HG02852 (cell line): ENCODE data around the gene CSPG4.
"Not testable (repeated sequence)": the region's sequence is repeated elsewhere in the genome, so short reads cannot be mapped to it uniquely, and the experiment has no call there.

ENCODE experiments used
- ATAC-seq: cut with Tn5 transposase; IDR thresholded peaks from one replicate; pipeline ENCODE4 v1.9.1; 2021; ENCODE audit warnings: mild to moderate bottlenecking, moderate library complexity; ENCODE audit not compliant: unreplicated experiment

CSPG4 gene

DNA sequence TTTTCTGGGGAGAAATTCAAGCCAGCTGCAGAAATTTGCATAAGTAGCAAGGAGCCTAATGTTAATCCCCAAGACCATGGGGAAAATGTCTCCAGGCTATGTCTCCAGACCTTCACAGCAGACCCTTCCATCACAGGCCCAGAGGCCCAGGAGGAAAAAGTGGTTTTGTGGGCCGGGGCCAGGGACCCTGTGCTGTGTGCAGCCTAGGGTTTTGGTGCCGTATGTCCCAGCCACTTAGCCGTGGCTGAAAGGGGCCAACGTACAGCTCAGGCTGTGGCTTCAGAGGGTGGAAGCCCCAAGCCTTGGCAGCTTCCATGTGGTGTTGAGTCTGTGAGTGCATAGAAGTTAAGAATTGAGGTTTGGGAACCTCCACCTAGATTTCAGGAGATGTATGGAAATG lies 29.7 kb upstream of the CSPG4 start:
- ATAC-seq: not testable (repeated sequence)

DNA sequence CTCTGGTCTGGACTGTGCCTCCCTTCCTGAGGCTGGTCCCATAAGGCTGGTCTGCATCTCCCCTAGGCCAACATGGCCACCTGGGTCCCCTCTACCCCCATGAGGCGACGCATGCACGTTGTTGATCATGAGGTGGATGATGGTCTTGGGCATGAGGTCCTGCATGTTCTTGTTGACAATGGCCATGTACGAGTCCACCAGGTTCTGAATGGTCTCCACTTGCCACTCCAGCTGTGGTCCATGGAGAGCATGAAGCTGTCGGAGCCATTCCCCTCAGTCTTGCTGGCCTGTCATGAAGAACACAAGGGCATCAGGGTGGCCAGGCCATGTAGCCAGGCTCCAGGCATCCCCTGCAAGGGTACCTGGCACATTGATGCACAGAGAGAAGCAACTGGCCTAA lies 27.1 kb upstream of the CSPG4 start:
- ATAC-seq: no peak

DNA sequence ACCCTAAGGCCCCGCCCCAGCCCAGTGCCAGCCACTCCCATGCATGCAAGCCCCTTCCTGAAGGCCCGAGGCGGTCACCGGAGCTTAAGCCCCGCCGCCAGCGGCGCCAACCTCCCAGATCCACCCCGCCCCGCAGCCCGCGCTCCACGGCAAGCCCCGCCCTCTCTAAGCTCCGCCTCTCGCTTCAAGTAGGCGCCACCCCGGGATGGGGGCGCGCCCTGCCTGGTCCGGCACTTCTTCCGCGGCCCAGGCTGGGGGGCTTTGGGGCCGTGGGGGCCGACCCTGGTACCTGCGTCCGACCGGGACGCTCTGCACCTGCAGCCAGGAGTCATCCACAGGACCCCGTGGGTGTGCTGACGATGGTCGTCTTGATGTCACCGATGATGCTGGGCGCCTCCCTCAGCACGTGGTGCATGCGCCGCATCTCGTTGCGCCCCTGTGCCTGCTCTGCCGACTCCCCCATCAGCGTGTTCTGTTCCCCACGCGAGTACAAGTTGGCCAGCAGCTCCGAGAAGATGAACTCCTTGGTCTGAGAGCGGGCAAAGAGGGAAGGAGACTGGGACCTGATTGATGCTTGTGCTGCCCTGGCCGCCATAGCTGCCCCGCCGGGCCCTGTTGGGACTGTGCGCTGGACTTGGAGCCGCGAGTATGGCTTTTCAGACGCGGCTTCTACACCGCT lies 26.1 kb upstream of the CSPG4 start:
- peak; percentile 96 for ATAC-seq

DNA sequence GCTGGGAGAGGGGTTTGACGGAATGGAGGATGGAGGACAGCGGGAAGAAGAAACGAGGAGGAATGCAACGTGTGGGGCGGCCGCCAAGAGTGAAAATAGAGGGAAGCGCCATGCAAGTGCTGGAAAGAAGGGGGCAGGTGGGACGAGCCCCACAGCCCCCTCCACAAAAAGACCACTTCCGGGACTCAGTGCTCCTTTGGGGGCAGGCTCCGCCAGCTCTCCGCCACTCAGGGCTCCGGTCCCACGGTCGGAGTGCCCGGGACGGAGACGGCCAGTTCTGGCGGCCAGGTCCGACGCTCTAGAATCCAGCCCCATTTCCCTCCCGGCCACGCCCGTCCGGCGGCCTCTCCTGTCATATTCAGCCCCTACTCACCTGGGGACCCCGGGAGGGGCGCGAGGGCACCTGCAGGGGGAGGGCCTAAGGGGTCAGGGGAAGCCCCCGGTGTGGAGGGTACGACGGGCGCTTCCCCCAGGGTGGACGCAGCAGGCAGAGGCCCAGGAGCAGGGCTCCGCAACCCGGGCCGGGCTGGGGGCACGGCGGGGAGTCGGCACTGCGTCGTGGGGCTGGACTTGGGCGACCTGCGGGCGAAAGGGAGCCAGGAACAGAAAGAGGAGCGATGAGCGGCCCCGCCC lies 25.5 kb upstream of the CSPG4 start:
- peak; percentile 23 for ATAC-seq

DNA sequence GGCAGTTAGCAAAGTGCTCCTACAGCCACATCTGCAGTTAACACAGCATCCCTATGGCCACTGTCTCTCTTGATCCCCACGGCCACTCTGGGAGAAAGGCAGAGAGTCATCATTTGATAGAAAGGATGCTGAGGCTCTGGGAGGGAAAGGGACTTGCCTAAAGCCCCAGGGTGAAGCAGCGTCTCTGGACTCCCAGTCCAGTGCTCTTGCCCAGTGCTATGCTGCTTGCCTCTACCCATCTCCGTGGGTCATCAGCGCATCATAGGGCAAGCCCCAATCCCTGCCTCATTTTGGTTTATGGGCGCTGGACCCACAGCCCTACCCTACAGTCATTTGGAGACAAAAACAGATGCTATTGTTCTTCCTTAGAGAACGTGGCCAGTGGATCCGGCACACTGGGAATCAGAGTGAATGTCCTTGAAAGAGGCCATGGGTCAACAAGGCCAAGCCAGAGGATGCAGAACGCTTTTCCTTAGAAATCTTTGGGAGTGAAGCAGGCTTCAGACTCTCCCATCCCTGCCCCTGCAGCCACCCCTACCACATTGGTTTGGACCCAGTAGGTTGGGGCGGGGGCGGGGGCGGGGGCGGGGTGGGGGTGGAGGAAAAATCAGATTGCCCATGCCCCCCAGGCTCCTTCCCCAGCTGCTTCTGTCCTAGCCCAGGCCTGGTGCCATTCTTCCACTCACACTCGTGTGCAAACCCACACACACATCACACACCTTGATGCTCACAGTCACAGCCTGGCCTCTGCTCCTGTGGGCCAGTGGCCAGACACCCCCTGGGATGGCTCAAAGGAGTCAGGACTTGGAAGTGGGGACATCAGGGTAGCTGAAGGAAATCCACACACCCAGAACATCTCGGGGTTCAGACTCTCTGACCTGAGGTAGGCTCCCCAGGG lies 24.7 kb upstream of the CSPG4 start:
- not testable (repeated sequence) for ATAC-seq

DNA sequence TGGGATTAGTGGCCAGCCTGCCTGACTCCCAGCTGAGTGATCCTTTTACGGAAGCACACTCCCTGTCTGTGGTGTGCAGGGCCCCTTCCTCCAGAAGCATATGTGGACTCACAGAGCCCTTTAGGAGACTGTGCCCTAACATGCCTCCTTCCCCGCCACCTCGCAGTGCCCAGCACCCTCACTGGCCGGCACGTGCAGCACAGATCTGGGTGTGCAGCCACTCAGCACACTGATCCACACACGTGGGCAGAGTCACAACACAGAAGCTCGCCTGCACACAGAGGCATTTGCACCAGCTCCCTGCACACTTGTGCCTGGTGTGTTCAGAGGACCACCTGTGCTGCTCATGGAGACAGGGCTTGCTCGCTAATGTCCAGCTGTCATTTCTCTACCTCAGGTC lies 23.6 kb upstream of the CSPG4 start:
- no peak for ATAC-seq

DNA sequence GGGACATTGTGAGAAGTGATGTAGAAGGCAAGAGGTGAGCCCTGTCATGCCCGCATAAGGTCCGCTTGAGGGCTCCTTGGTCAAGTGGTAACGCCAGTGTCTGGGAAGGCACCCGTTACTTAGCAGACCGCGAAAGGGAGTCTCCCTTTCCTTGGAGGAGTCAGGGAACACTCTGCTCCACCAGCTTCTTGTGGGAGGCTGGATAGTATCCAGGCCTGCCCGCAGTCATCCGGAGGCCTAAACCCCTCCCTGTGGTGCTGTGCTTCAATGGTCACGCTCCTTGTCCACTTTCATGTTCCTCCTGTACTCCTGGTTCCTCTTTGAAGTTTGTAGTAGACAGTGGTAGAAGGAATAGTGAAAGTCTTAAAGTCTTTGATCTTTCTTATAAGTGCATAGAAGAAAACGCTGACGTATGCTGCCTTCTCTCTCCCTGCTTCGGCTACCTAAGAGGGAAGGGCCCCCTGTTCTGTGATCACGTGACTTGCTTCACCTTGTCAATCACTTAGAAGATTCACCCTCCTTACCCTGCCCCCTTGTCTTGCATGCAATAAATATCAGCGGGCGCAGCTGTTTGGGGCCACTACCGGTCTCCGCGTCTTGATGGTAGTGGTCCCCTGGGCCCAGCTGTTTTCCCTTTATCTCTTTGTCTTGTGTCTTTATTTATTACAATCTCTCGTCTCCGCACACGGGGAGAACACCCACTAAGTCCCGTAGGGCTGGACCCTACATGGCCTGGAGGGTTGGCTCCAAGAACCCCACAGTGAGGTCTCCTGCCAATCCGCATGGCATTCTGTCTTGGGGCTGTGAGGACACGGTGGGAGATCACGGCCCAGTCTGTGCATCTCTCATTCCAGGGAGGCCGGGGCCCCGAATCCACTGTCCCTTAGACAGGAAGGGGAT lies 22.5 kb upstream of the CSPG4 start:
- not testable (repeated sequence) for ATAC-seq

DNA sequence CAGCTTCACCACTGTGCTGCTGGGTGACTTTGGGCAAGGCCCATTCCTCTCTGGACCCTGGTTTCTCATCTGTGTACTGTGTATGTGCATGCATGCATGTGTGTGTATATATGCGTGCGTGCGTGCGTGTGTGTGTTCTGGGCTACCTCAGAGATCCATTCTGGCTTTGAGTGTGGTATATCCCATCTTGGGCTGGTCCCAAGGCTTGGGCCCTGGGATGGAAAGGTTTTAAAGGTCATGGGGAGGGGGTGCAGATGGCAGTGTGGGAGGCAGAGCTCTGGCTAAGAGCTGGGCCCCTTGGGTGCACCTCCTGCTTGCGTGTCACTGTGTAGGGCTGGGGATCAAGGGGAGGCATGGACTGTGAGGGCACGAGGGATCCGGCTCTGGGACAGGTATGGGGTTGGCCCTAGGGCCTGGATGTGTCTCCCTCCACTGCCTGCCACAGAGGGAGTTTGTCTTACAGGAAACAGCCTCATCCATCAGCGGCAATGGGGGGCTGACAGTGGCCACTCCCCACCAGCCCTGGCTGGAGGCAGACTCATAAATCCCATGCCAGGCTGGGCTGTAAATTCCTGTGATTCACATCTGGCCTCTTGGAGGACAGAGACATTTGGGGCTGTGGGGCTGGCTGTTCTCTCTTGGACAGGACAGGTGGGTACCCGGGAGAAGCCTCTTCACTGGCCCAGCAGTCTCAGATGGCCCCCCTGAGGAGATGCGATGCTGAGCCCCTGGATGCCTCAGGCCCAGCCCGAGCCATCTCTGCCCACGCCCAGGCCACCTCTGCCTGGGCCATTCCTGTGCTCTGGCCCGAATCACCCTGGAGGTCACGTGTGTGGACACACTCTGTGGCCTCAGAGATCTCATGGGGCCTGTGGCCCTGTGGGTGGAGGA lies 21.4 kb upstream of the CSPG4 start:
- no peak for ATAC-seq

DNA sequence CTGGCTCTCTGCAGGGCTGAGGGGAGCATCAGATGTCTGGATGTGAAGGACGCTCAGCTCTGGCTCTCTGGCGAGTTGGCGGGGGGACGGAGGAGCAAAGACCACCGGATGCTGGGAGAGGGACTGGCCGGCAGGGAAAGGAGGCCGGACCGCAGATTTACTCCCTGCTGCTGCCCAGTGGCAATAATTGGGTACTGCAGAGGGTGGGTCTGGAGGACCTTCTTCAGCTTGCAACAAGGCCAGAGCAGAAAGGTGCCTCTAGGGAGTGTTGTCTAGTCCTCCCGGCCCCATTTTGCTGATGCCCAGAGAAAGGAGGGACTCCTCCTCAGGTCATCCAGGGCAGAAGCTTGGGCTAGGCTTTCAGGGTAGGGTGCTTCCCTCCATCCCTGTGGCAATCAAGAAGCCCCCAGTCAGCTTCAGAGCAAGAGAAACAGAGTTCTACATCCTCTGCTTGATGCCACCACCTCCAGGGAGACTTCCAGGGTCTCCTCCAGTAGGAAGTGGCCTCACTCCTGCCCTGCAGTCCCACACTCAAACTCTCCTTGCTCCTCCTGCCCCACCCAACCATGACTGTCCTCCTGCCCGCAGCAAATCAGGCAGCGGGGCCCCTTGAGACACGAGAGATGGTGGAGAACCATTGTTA lies 20.3 kb upstream of the CSPG4 start:
- peak; percentile 48 for ATAC-seq

DNA sequence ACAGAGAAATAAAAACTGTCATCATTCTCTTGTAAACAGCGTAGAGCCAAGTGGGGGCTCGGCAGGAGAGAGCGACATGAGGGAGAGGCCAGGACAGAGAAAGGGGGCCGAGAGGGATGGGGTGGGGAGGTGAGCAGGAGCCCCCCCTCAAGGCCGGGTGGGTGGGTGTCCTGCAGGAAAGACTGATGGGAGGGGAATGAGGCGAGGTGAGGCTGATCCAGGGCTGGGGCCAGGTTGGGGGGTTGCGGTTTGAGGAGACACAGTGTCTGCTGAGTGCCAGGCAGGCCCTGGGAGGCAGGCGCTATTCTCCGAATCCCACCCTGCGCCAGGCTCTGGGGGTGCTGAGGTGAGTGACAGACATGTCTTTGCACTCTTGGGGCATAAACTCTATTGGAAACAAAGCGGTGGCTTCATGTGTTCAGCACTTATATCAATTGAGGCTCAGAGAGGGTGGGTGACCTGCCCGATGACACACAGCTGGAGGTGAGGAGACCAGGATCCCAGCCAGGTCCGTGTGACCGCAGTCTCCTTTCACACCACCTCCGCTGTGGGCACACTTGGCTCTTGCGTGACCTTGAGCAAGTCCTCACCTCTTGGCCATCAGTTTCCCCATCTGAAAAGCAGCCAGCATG lies 19.6 kb upstream of the CSPG4 start:
- no peak for ATAC-seq

DNA sequence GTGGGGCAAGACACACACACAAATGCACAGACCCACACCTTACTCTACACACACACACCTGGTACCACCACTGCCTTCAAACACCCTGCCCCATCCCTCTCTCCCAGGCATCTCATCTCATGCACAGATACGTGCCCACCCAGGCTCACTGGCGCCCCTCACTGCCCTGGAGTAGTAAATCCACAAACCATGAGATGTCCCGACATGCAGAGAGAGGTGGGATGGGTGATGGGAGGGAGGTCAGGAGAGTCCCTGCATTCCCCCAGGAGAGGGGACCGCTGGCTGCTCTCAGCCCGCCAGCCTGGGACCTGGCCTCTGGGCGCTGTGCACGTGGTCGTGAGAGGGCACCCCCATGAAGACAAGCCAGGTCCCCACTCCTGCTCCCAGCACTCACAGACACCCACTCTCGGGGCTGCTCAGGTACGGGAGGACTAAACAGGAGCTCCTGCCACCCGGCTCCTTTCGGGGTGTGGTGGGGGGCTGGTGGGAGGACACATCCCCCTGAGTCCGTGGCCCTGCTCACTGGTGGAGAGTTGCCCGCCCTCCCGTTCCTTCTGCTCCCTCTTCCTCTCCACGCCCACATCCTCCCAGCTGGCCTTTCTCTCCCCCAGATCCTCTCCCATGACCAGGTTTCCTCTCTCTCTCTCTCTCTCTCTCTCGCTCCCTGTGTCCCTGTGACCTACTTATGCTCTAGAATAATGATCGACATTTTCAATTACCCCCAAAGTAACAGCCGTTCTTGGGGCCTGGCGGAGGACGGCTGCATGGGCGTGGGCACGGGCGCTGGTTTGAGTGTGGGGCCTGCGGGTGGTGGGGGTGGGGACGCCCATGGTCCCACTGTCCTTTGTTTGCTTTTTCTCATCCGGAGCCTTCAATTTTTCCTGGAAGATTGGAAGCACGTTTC lies 18.9 kb upstream of the CSPG4 start:
- no peak for ATAC-seq

DNA sequence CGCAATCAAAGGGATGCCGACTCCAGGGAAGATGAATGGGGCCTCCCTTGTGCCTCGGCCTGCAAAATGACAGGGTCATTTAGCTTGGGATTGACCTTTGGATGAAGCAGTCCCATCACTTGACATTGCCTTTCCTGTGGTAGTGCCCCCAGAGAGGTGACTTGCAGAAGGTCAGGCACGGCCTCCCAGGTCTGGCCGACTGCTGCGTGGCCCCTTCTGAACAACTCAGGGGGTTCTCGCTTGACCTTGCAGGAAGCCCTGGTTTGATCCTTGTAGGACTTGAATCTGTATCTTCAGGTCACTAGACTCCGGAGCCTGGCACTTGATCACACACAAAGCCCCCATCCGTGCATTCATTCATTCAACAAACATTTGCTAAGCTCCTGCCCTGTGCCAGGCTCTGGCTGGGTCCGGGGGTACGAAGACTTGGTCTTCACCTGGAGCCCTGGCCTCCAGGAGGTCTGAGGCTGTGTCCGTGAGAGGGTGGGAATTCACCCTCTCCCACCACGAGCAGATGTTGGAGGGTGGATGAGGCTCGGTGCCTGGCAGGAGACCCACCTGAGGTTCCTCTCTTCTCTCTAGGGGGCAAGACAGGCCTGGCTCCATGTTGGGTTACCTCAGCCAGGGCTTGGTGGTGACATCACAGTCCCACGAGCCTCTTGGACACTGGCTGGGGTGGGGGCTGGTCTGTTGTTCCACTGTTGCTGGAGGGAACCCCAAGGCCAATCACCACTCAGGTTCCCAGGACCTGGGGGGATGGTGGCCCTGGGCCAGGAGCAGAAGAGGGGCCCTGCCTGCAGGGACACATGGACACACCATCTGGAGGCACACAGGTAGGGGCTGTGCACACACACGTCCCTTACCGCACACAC lies 18.0 kb upstream of the CSPG4 start:
- not testable (repeated sequence) for ATAC-seq

DNA sequence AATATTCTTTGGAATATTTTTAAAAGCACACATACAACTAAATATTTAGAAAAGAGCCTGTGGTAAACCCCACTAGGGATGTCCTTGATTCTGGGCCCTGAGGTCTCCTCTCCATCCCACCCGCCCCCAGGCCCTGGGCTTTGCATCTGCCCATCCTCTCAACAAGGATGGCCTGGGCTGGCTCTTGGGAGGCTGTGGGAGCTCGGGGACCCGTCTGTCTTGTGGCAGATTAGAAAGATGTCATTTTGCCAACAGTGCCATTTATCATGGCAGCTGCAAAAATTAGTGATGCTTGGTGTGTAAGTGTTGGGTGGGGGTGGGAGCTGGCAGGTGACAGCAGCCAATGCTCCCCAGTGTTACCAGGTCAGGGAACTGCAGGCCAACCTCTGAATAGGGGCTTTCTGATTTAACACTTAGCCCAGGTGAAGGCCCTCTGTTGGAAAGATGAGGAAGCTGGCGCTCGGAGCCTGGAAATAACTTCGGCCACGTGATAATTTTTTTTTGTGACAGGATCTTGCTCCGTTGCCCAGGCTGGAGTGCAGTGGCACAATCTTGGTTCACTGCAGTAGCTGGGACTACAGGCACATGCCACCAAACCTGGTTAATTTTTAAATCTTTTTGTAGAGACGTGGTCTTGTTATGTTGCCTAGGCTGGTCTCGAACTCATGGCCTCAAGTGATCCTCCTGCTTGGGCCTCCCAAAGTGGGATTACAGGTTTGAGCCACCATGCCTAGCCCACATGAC lies 16.9 kb upstream of the CSPG4 start:
- ATAC-seq: no peak

DNA sequence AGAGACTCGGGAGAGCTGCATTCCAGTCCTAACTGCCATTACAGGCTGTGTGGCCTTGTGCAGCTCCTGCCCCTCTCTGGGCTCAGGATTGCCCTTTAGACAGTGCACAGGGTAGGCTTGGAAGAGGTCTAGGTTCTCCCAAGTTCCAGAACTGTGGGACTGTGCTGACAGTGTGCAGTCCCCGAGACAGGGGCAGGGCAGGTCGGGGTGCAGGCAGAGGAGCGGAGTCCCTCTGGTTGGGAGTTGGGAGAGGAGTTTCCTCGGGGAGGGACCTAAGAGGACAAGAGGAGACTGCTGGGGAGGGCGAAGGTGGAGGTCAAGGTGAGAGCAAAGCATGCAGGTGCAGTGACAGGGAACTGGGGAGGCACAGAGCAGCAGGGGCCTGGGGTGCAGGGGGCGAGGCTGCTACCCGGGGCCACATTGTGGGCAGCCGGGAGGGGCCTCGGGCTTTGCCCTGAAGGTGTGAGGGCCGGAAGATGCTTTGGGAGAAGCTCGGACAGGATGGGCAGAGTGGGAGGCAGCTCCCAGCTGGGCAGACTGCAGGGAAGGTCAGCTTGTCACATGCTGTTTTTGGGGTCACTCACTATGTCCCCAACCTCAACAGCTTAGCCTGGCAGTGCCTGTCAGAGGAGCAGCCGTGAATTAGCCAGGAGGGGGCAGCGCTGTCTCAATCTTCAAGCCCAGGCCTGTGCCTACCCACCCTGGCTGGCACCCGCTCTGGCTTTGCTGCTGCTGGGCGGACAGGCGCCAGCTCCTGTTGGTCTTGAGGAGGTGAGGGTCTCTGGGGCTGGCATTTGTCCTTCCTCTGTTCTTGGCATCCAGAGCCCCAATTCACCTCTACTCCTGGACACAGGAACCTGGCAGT lies 15.4 kb upstream of the CSPG4 start:
- no peak for ATAC-seq

DNA sequence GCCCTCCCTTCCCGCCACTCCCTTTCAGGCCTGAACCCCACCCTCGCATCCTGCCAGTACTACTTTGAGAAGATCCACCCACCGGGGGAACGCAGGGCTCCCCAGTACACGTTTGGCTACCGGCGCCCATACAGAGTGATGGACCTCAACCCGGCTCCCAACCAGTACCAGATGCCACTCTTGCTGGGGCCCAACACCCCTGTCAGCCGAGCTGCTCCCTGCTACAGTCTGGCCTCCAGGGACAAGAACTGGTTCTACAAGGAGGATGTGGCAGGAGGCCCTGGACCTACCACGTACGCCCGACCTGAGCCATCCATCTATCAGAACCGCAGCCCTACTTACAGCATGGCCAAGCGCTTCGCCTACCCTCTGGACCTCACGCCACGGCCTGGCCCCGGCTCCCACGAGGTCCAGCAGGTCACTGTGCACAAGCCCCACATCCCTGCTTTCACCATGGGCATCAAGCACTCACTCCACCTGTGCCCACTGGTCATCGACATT lies 14.4 kb upstream of the CSPG4 start:
- ATAC-seq: no peak
